Neuronal stem cell (in vitro differentiated cells): ENCODE data around the gene ANKS1B.

Experiments
- DNase-seq: peaks from one replicate; pipeline ENCODE4 v3.0.0-alpha.2; 2013; ENCODE audit warnings: low spot score
- H2AFZ ChIP-seq: one replicate; pipeline ENCODE4 v1.6.1; 2013; ENCODE audit warnings: mild to moderate bottlenecking, low read length, inconsistent platforms
- H2AK5ac ChIP-seq: 2 replicates; pipeline ENCODE4 v1.6.1; 2013; ENCODE audit warnings: low read depth, mild to moderate bottlenecking, inconsistent platforms, low read length, moderate library complexity, mixed read lengths
- H2BK120ac ChIP-seq: 2 replicates; pipeline ENCODE4 v1.6.1; 2013; ENCODE audit warnings: low read depth, mild to moderate bottlenecking, inconsistent platforms, low read length, moderate library complexity, mixed read lengths
- H2BK12ac ChIP-seq: one replicate; pipeline ENCODE4 v1.6.1; 2013; ENCODE audit warnings: low read length, inconsistent platforms
- H2BK15ac ChIP-seq: 2 replicates; pipeline ENCODE4 v1.6.1; 2013; ENCODE audit warnings: mild to moderate bottlenecking, low read length, inconsistent platforms, mixed read lengths
- H2BK5ac ChIP-seq: one replicate; pipeline ENCODE4 v1.6.1; 2013; ENCODE audit warnings: inconsistent platforms, mild to moderate bottlenecking, low read length, moderate library complexity
- H3K14ac ChIP-seq: one replicate; pipeline ENCODE4 v1.6.1; 2013; ENCODE audit warnings: low read length, inconsistent platforms
- H3K18ac ChIP-seq: 2 replicates; pipeline ENCODE4 v1.6.1; 2013; ENCODE audit warnings: low read length, inconsistent platforms
- H3K23ac ChIP-seq: 2 replicates; pipeline ENCODE4 v1.6.1; 2013; ENCODE audit warnings: low read depth, mild to moderate bottlenecking, mixed read lengths, low read length, inconsistent platforms; ENCODE audit not compliant: poor library complexity
- H3K27ac ChIP-seq: replicated peaks from 3 replicates; pipeline ENCODE4 v1.5.1; 2013; ENCODE audit warnings: low read length, inconsistent platforms
- H3K27me3 ChIP-seq, 3 experiments: 2 replicates each; pipeline ENCODE4 v1.6.1; 2013; ENCODE audit warnings: low read length in 3 of 3, mild to moderate bottlenecking in 2 of 3, inconsistent platforms in 1 of 3, low read depth in 1 of 3, mixed read lengths in 1 of 3, moderate library complexity in 1 of 3; ENCODE audit not compliant: control insufficient read depth in 3 of 3, insufficient read depth in 3 of 3
- H3K36me3 ChIP-seq, 2 donors: replicated peaks in 1 of 2; 2 replicates each; pipeline ENCODE4 v1.6.1; 2013; ENCODE audit warnings: low read length in 2 of 2; ENCODE audit not compliant: control insufficient read depth in 2 of 2, insufficient read depth in 2 of 2
- H3K4ac ChIP-seq: 2 replicates; pipeline ENCODE4 v1.6.1; 2013; ENCODE audit warnings: inconsistent platforms, mild to moderate bottlenecking, low read length, moderate library complexity
- H3K4me1 ChIP-seq, 2 donors: 1 replicate in 1 of 2; 2 replicates in 1 of 2; pipeline ENCODE4 v1.6.1; 2013; ENCODE audit warnings: low read length in 2 of 2, low read depth in 1 of 2; ENCODE audit not compliant: control insufficient read depth in 2 of 2, insufficient read depth in 1 of 2
- H3K4me2 ChIP-seq: one replicate; pipeline ENCODE4 v1.6.1; 2013; ENCODE audit warnings: mild to moderate bottlenecking, low read length, inconsistent platforms; ENCODE audit not compliant: insufficient read depth, poor library complexity, severe bottlenecking
- H3K4me3 ChIP-seq, 2 donors: 2 replicates each; pipeline ENCODE4 v1.5.1; 2013; ENCODE audit warnings: low read length in 2 of 2, mild to moderate bottlenecking in 2 of 2, inconsistent platforms in 1 of 2, moderate library complexity in 1 of 2
- H3K79me1 ChIP-seq: one replicate; pipeline ENCODE4 v1.6.1; 2013; ENCODE audit warnings: low read depth, mild to moderate bottlenecking, inconsistent platforms, low read length, moderate library complexity
- H3K9ac ChIP-seq: one replicate; pipeline ENCODE4 v1.6.1; 2013; ENCODE audit warnings: mild to moderate bottlenecking, low read depth, low read length, inconsistent platforms; ENCODE audit not compliant: poor library complexity
- H3K9me3 ChIP-seq, 2 donors: replicated peaks in 1 of 2; 2 replicates each; pipeline versions ENCODE3 to v1.6.1; 2013; ENCODE audit warnings: low read length in 2 of 2, mild to moderate bottlenecking in 2 of 2, inconsistent platforms in 1 of 2, low read depth in 1 of 2, mixed read lengths in 1 of 2, moderate library complexity in 1 of 2; ENCODE audit not compliant: control insufficient read depth in 2 of 2, insufficient read depth in 1 of 2
- H4K8ac ChIP-seq: one replicate; pipeline ENCODE4 v1.6.1; 2013; ENCODE audit warnings: low read depth, mild to moderate bottlenecking, inconsistent platforms, low read length, moderate library complexity
- H4K91ac ChIP-seq: one replicate; pipeline ENCODE4 v1.6.1; 2013; ENCODE audit warnings: low read length, low read depth, mild to moderate bottlenecking, inconsistent platforms; ENCODE audit not compliant: poor library complexity
- WGBS, 2 donors: extraction: QIAGEN DNeasy Blood & Tissue Kit; methylation state at CpG; one replicate each; pipeline ENCODE4 v1.1.7; 2013; ENCODE audit warnings: missing lambda C conversion rate in 2 of 2, mixed read lengths in 1 of 2; ENCODE audit not compliant: insufficient read length in 2 of 2, insufficient replicate concordance in 1 of 2; ENCODE audit errors: extremely low coverage in 2 of 2; 5-methylcytosine and 5-hydroxymethylcytosine counted together

Gene ANKS1B

DNA sequence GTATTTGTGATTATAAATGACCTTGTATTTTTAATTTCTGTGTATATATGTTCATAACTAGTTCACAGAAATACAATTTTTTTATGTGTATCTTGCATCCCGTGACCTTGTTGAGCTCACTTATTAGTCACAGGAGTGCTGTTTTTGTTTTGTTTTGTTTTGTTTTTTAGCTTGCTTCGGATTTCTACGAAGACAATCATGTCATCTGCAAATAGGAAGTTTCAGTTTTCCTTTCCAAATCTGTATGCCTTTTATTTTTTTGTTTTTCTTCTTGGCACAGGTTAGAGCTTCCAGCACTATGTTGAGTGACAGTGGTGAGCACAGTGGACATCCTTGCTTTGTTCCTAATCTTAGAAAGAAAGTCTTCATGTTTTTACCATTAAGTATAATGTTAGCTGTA lies 566.4 kb downstream of the ANKS1B start:
- H2BK5ac ChIP-seq: no peak overlapping the region
- no CpG with 5 or more reads among the region's 3 CpGs for WGBS, 2 donors
- no peak overlapping the region for H2AK5ac ChIP-seq
- no peak overlapping the region for H3K9ac ChIP-seq
- H3K4me1 ChIP-seq: peaks cover 0 to 2% of the 10 kb centered on the region in 2 donors
- DNase-seq: no peak
- peaks cover 0 to 2% (median 0%) of the 10 kb centered on the region in 3 experiments for H3K27me3 ChIP-seq
- no peaks in the 10 kb centered on the region for H3K36me3 ChIP-seq
- no peak overlapping the region for H3K27ac ChIP-seq
- H3K18ac ChIP-seq: no peak overlapping the region
- no peak overlapping the region for H2BK15ac ChIP-seq
- no peak overlapping the region for H3K23ac ChIP-seq
- H4K91ac ChIP-seq: no peak overlapping the region
- no peak overlapping the region for H2BK12ac ChIP-seq
- no peak overlapping the region for H3K4me3 ChIP-seq
- H3K4me2 ChIP-seq: no peak overlapping the region
- no peak overlapping the region for H3K4ac ChIP-seq
- no peak overlapping the region for H2AFZ ChIP-seq
- no peak overlapping the region for H3K14ac ChIP-seq
- H3K9me3 ChIP-seq: no peaks in the 10 kb centered on the region
- no peak overlapping the region for H2BK120ac ChIP-seq
- H4K8ac ChIP-seq: no peak overlapping the region
- H3K79me1 ChIP-seq: no peaks in the 10 kb centered on the region

DNA sequence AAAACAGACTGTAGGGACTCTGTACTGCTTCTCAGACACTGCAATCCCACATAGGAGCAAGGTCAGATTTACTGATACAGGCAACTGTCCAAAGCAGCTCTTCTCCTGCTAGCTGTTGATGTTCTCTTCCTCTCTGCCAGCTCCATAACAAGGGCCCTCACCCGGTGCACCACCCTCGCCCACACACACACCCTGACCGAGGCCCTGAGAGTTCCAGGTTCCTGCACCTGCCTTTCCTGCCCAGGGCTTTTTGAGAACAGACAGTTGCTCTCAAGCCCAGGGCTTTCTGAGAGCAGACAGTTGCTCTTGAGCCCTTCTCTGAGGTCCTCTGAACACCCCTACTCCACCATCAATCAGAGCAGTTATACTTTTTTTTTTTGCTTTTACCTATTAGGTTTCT lies 571.0 kb downstream of the ANKS1B start:
- H4K8ac ChIP-seq: no peak overlapping the region
- H2BK5ac ChIP-seq: no peak overlapping the region
- no peak overlapping the region for H3K4ac ChIP-seq
- H3K36me3 ChIP-seq: no peaks in the 10 kb centered on the region
- no peak overlapping the region for H3K14ac ChIP-seq
- H2BK12ac ChIP-seq: no peak overlapping the region
- H2BK15ac ChIP-seq: no peak overlapping the region
- peak overlapping the region; percentile 28 for H3K18ac ChIP-seq
- H2AK5ac ChIP-seq: no peak overlapping the region
- H2BK120ac ChIP-seq: no peak overlapping the region
- DNase-seq: no peak
- H3K4me2 ChIP-seq: no peak overlapping the region
- H3K27ac ChIP-seq: no peak overlapping the region
- H3K4me1 ChIP-seq: no peaks in the 10 kb centered on the region
- no peak overlapping the region for H4K91ac ChIP-seq
- H3K23ac ChIP-seq: no peak overlapping the region
- H3K9ac ChIP-seq: no peak overlapping the region
- no CpG with 5 or more reads among the region's 3 CpGs for WGBS, 2 donors
- H3K27me3 ChIP-seq: peaks cover 0 to 2% (median 0%) of the 10 kb centered on the region in 3 experiments
- H2AFZ ChIP-seq: no peak overlapping the region
- no peaks in the 10 kb centered on the region for H3K79me1 ChIP-seq
- H3K9me3 ChIP-seq: no peaks in the 10 kb centered on the region
- H3K4me3 ChIP-seq: no peak overlapping the region

DNA sequence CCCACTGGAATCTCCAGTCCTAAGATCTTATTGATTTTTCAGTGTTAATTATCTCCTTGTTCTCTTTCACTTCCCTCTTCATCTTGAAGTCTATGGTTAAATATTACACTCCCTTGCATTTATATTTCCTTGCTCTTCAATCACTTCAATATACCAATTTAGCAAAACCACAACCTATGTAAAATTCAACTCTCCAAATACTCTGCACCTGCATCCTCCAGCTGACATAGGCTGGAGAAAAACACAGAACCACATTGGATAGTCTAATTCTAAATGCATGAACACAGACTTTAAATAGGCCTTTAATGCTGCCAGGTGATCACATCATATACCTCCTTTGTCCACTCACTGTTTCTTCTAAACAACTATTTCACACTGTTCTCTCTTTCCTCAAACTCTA lies 591.0 kb downstream of the ANKS1B start:
- Histone ChIP-seq H2AK5ac (no peak overlapping the region), H3K79me1 (no peaks in the 10 kb centered on the region), H3K27ac (no peak overlapping the region), H2BK12ac (no peak overlapping the region), H2BK120ac (no peak overlapping the region), H2BK15ac (no peak overlapping the region), H3K36me3 (no peaks in the 10 kb centered on the region), H3K4me2 (no peak overlapping the region), H3K9me3 (no peaks in the 10 kb centered on the region), H3K14ac (no peak overlapping the region), H4K8ac (no peak overlapping the region), H3K4me3 (no peak overlapping the region), H4K91ac (no peak overlapping the region), H3K27me3 (no peaks in the 10 kb centered on the region), H2BK5ac (no peak overlapping the region), H3K4ac (no peak overlapping the region), H2AFZ (no peak overlapping the region), H3K18ac (no peak overlapping the region), H3K23ac (no peak overlapping the region), H3K9ac (no peak overlapping the region), H3K4me1 (no peaks in the 10 kb centered on the region)
- no peak for DNase-seq

DNA sequence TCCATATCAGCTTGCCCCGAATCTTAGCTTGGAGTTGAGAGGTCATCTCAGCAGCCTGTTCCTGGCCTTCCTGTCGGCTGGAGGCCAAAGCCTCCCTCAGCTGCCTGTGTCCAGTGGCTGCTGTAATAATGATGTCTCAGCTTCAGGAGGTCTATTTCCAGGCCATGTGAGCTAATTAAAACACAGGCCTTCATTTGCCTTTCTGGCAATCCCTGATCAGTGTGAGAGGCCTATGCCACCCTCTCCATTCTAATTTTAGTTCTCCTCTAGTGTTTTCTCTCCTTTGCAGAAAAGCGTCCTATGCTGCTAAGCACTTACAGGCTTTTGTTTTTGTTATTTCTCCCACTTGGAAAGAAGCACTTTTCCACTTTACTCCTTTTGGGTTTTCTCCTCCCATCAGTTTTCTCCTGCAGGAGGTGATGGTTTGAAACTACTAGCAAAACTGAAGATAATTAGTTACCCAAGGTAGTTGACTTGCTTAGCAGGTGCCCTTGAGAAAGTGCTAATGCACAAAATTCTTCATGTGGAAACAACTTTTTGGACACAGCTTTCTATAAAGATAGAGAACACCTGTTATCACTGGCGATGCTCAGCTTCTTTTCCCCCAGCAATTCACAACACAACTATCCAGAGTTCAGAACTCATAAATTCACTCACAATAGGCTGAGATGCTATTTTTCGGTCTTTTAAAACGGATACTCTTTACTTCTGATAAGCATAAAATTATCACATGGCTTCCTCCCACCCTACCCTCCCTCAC lies 592.5 kb downstream of the ANKS1B start:
- Histone ChIP-seq H2AFZ (no peak overlapping the region), H3K9ac (no peak overlapping the region), H4K91ac (no peak overlapping the region), H3K27me3 (no peaks in the 10 kb centered on the region), H3K36me3 (no peaks in the 10 kb centered on the region), H3K4me3 (no peak overlapping the region), H3K79me1 (no peaks in the 10 kb centered on the region), H2AK5ac (no peak overlapping the region), H3K4ac (no peak overlapping the region), H3K23ac (no peak overlapping the region), H3K14ac (no peak overlapping the region), H2BK120ac (no peak overlapping the region), H2BK5ac (no peak overlapping the region), H3K27ac (no peak overlapping the region), H4K8ac (no peak overlapping the region), H3K9me3 (no peaks in the 10 kb centered on the region), H3K18ac (no peak overlapping the region), H3K4me2 (no peak overlapping the region), H2BK12ac (no peak overlapping the region), H3K4me1 (no peaks in the 10 kb centered on the region), H2BK15ac (no peak overlapping the region)
- no peak for DNase-seq
- WGBS, 2 donors: no CpG with 5 or more reads among the region's 6 CpGs
